ENCODE measurements around the gene LMX1B.

Gene LMX1B

GRCh38 chr9:126682113-126682810 lies 68.5 kb downstream of the LMX1B start:
- DNase-seq: no peak

- no peak for DNase-seq
These were observed 69.4 kb downstream of the LMX1B start for GRCh38 chr9:126682928-126683697.

DNA sequence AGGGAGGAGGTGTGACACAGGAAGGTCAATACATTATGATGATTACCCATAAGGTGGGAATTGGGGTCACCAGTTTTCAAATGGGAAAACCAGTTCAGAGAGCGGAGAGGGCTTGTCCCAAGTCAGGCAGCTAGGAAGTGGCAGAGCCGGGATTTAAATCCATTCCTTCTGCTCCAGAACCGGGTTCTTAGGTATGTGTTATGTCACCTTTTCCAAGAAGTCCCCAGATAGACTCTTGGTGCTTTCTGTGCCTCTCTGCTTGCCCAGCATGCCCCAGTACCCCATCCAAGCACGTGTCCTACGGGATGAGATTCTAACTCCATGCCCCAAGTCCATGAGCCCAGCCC lies 69.9 kb downstream of the LMX1B start:
- DNase-seq: no peak

GRCh38 chr9:126684345-126684744 lies 70.6 kb downstream of the LMX1B start:
- DNase-seq: no peak

- no peak for DNase-seq
These were observed 71.3 kb downstream of the LMX1B start for GRCh38 chr9:126684965-126685465.

DNA sequence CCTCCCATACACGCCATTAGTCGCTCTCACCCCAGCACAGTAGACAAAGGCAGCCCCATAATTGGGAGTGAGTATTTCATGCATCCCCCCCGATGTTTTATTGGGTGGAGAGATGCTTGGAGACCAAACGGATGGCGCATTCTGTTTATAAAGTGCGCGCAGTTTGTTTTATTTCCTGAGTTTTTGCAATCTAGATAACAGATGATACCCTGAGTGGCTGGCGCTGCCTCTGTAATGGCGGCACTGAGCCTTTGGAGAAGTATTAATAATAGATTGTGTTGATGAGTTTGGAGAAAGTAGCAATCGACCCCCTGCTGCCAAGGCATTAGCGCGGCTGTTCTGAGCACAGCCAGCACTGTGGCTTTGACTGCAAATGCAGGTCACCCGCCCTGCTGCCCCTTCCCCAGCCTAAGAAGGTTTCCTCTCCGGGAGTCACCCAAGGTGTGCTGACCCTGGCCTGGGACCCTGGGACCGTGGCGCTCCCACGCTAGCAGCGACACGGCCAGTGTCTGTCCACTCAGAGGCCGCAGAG lies 74.3 kb downstream of the LMX1B start:
- no peak for DNase-seq

- no peak for DNase-seq
These were observed 74.9 kb downstream of the LMX1B start for GRCh38 chr9:126688617-126689016.

DNA sequence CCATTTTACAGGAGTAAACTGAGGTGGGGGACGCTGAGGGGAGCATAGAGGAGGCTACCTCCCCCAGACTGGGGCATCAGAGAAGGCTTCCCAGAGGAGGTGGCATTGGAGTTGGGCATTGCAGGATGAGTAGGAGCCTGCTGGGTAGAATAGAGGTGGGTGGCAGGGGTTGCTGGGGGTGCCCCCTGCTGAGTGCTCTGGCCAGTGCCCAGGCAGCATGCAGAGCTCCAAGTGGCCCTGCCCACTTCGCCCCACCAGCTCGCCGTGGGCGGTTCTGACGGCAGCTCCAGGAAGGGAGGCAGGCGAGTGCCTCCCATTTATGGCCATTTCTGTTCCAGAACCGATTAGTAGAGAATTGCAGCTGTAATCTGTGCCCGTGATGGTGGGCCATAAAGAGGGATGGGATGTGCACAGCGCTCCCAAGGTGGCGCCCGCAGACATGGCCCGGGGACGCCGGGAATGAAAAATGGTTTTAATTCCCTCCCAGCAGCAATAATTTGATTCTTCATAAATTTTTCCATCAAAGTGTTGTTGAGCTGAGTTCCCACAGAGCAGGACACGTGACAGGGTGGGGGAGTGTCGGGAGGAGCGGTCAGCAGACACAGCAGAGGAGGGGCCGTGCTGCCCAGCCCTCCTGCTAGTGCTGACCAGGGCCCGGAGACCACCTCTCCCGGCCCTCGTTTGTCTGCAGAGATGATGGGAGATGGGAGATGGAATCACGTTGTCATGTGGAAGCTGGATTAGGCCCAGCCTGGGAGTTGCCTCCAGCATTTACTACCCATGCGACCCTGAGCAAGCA lies 75.5 kb downstream of the LMX1B start:
- no peak for DNase-seq

GRCh38 chr9:126690431-126691051 lies 76.8 kb downstream of the LMX1B start:
- DNase-seq: no peak

DNA sequence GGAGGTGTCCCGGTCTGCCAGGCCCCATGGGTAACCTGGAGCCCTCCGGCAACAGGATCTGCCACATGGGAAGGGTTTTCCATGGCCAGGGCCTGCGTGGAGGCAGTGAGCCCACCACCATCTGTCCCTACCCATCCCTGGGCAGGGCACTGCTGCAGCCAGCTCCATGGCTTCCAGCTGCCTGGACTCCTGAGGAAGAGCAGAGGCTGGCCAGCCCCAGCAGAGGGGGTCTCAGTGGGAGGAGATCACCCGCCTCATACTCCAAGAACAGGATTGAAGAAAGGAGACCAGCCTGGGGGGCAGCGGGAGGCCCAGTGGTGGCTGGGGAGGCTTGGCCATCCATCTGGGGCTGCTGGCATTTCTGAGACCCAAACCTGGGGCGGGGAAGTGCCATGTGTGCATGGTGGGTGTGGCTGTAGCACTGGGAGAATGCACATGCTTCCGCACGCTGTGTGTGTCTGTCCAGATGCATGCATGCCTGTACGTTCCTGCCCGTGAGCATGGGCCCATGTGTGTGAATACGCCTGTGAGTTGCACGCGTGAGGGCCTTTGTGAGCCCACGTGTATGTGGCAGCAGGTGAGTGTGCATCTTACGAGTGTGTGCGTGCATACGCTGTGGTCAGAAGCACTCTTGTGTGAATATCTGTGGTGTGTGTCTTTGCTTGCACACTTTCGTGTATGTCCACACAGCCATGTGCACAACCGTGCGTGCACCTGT lies 78.5 kb downstream of the LMX1B start:
- no peak for DNase-seq

GRCh38 chr9:126692759-126693427 lies 79.2 kb downstream of the LMX1B start:
- no peak for DNase-seq

DNA sequence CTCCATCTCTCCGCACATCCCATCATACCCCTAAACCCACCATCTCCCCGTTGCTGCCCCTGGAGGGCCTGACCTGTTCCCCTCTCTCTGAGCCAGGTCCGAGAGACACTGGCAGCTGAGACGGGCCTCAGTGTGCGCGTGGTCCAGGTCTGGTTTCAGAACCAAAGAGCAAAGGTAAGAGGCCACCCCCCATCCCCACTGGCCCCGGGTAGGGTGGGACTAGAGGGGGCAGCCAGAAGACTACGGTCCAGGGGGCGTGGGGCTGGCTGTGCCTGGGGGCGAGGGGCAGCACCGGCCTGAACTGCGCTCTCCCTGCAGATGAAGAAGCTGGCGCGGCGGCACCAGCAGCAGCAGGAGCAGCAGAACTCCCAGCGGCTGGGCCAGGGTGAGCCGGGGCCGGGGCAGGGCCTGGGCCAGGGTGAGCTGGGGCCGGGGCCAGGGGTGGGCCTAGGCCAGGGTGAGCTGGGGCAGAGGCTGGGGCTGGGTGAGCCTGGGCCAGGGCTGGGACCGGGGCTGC lies 79.8 kb downstream of the LMX1B start:
- DNase-seq: no peak

DNA sequence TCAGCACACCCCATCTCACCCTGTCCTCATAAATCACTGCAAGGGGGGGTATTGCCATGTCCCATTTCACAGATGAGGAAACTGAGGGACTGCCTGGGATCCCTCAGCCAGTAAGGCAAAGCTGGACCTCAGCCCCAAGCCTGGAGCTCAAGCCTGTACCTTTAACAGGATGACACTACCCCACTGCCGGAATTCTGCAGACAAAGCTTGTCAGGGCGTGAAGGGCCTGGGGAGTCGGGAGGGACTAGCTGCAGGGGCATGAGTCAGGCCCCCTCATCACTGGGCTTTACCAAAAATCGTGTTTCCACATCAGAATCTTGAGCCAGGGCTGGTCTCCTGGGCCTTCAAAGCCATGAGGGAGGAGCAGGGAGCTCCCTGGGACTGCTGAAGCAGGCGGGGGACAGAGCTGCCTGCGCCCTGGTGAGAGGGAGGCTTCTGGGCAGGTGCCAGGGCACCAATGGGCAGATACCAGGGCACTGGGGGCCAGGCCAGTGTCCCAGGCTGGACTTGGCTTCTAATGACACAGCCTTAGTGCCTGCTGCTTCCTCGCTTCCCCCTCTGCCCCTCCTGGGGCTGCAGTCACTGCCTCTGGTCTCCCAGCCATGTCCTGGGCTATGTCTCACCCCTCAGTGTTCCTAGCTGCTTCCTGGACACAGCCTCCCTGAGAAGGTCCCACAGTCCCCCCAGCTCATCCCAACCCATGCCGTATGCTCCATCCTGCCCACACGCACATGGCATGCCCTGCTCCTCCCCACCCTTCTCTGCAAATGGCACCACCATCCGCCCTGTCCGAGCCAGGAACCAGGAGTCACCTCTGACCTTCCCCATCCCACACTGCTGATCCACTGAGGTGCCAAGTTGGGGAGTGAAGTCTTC lies 80.7 kb downstream of the LMX1B start:
- no peak for DNase-seq

GRCh38 chr9:126695186-126695585 lies 81.5 kb downstream of the LMX1B start:
- no peak for DNase-seq

- no peak for DNase-seq
These were observed 82.1 kb downstream of the LMX1B start for GRCh38 chr9:126695701-126696400.

GRCh38 chr9:126696401-126697145 lies 82.8 kb downstream of the LMX1B start:
- DNase-seq: no peak

DNA sequence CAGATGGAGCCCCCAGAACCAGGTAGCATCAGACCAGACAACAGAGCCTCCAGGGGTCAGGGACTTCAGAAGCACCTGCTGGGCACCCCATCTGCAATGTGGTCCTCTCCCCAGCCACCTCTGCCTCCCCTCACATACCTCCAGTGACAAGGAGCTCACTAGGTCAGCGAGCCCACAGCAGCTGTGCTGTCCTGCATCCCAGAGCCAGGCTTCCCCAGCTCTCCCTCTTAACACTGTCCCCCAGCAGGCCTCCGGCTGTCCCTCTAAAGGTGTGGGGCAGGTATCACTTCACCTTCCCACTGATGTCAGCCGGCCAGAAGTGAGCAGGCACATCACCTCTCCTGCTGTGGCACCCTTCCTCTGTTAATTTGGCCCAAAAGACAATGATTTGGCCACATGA lies 83.6 kb downstream of the LMX1B start:
- DNase-seq: no peak

DNA sequence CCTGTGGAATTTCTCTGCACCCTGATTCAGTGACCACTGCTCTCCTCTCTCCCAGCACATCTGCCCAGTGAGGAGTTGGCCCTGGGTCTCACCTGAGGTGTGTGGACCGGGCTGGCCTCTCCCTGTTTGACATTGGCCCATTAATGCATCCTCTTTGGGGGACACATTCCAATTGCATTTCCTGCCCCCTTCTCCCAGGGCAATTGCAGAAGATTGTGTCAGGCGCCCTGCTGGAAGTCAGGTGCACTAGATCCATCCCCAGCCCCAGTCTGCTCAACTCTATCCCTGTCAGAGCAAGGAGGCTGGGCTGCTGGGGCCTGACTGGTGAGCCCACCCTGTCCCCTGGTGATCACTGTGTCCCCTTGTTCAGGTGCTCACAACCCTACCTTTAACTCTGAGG lies 84.5 kb downstream of the LMX1B start:
- no peak for DNase-seq

DNA sequence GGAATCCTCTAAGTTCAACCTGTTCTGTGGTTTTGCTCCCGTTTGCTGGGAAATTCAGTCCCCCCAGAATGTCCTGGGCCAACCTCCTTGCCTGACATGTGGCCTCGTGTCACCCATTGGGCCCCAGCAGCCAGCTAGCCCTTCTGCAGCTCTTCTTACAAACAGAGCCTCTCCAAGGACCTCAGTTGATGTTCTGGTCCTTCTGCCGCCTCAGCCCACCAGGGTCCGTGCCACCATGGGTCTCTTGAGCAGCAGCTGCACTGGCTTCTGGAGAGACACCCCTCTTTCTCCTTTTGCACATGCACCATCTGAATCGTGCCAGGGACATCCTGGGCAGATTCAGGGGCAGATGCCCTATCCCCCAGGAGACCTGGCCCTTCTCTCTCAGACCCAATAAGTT lies 85.0 kb downstream of the LMX1B start:
- DNase-seq: no peak

Data from T1000 (cell line).